ENCODE measurements around the gene HRH1. TPM values are rescaled to one million over a fixed set of nuclear protein-coding genes. Genes with fewer than 3 reads are reported as not detected.

The HRH1 gene
- polyA plus RNA-seq, 1 donor (not counting 4 experiments of a cell fraction or from before 2014, with no cell fraction given), result 13.9 TPM

GRCh38 chr3:11157421-11157820 is 3.1 kb downstream of the HRH1 start:
- FAIRE-seq, result no peak
- Histone ChIP-seq H3K27ac (ENCODE audit: control insufficient read depth, insufficient read depth, low read length) (no peak overlapping the region), H3K4me1 (ENCODE audit: control insufficient read depth, extremely low read depth, insufficient read depth, low read length) (peaks cover 11% of the 10 kb centered on the region), H3K79me2 (ENCODE audit: control insufficient read depth, insufficient read depth, low read length) (peaks cover 18% of the 10 kb centered on the region), H4K20me1 (ENCODE audit: control insufficient read depth, extremely low read depth, insufficient read depth, low read length) (no peaks in the 10 kb centered on the region), H3K9me1 (ENCODE audit: control insufficient read depth, extremely low read depth, insufficient read depth, low read length) (no peaks in the 10 kb centered on the region), H3K27me3 (ENCODE audit: control insufficient read depth, extremely low read depth, insufficient read depth, low read length) (no peaks in the 10 kb centered on the region), H3K4me3 (ENCODE audit: control insufficient read depth in 2 of 3, extremely low read depth in 1 of 3, insufficient read depth in 2 of 3, low read depth in 1 of 3, low read length in 3 of 3) (no peak overlapping the region), H3K9me3 (ENCODE audit: control insufficient read depth, low read depth, low read length) (no peaks in the 10 kb centered on the region), H3K9ac (ENCODE audit: control insufficient read depth, extremely low read depth, insufficient read depth, low read length) (no peak overlapping the region), H2AFZ (ENCODE audit: control insufficient read depth, low read length) (no peak overlapping the region), H3K36me3 (ENCODE audit: control insufficient read depth in 2 of 2, extremely low read depth in 1 of 2, insufficient read depth in 2 of 2, low read length in 2 of 2) (no peaks in the 10 kb centered on the region), H3K4me2 (ENCODE audit: control insufficient read depth, extremely low read depth, insufficient read depth, low read depth, low read length) (no peak overlapping the region)
- dilution Hi-C loops (cut with MboI; ENCODE audit: extremely low pct_ligation_motif_present, low sequenced_read_pairs), result no loop called here
- TF ChIP-seq CTCF (optimal IDR thresholded peaks at IDR 0.05 in 1 of 3, IDR thresholded peaks at IDR 0.05 in 1 of 3, conservative IDR thresholded peaks at IDR 0.05 in 1 of 3; ENCODE audit: extremely low read depth in 1 of 3, insufficient read depth in 2 of 3, low read length in 3 of 3) (no peak), EZH2 (IDR thresholded peaks at IDR 0.05; ENCODE audit: low read length) (no peak)
- no peak for DNase-seq (ENCODE audit: low read depth, low spot score)

- TF ChIP-seq CTCF (optimal IDR thresholded peaks at IDR 0.05 in 1 of 3, IDR thresholded peaks at IDR 0.05 in 1 of 3, conservative IDR thresholded peaks at IDR 0.05 in 1 of 3; ENCODE audit: extremely low read depth in 1 of 3, insufficient read depth in 2 of 3, low read length in 3 of 3), result no peak
- no peak for TF ChIP-seq EZH2 (IDR thresholded peaks at IDR 0.05; ENCODE audit: low read length)
- Histone ChIP-seq H3K27me3 (ENCODE audit: control insufficient read depth, extremely low read depth, insufficient read depth, low read length) (no peaks in the 10 kb centered on the region), H3K9me3 (ENCODE audit: control insufficient read depth, low read depth, low read length) (no peaks in the 10 kb centered on the region), H3K9ac (ENCODE audit: control insufficient read depth, extremely low read depth, insufficient read depth, low read length) (no peak overlapping the region), H2AFZ (ENCODE audit: control insufficient read depth, low read length) (no peak overlapping the region), H4K20me1 (ENCODE audit: control insufficient read depth, extremely low read depth, insufficient read depth, low read length) (no peaks in the 10 kb centered on the region), H3K36me3 (ENCODE audit: control insufficient read depth in 2 of 2, extremely low read depth in 1 of 2, insufficient read depth in 2 of 2, low read length in 2 of 2) (no peaks in the 10 kb centered on the region), H3K4me3 (ENCODE audit: control insufficient read depth in 2 of 3, extremely low read depth in 1 of 3, insufficient read depth in 2 of 3, low read depth in 1 of 3, low read length in 3 of 3) (no peak overlapping the region), H3K27ac (ENCODE audit: control insufficient read depth, insufficient read depth, low read length) (no peak overlapping the region), H3K4me1 (ENCODE audit: control insufficient read depth, extremely low read depth, insufficient read depth, low read length) (peaks cover 11% of the 10 kb centered on the region), H3K9me1 (ENCODE audit: control insufficient read depth, extremely low read depth, insufficient read depth, low read length) (no peaks in the 10 kb centered on the region), H3K79me2 (ENCODE audit: control insufficient read depth, insufficient read depth, low read length) (peaks cover 20% of the 10 kb centered on the region), H3K4me2 (ENCODE audit: control insufficient read depth, extremely low read depth, insufficient read depth, low read depth, low read length) (no peak overlapping the region)
- DNase-seq (ENCODE audit: low read depth, low spot score), result no peak
- FAIRE-seq, result no peak
- dilution Hi-C loops (cut with MboI; ENCODE audit: extremely low pct_ligation_motif_present, low sequenced_read_pairs), result no loop called here
These were observed 5.2 kb downstream of the HRH1 start for GRCh38 chr3:11159421-11159904.

All from keratinocyte (primary cell).